ENCODE measurements around the gene TSPEAR. TPM values are rescaled to one million over a fixed set of nuclear protein-coding genes. Genes with fewer than 3 reads are reported as not detected.

TSPEAR gene
- total RNA-seq, 2 experiments from 2014 or later, result not detected

DNA sequence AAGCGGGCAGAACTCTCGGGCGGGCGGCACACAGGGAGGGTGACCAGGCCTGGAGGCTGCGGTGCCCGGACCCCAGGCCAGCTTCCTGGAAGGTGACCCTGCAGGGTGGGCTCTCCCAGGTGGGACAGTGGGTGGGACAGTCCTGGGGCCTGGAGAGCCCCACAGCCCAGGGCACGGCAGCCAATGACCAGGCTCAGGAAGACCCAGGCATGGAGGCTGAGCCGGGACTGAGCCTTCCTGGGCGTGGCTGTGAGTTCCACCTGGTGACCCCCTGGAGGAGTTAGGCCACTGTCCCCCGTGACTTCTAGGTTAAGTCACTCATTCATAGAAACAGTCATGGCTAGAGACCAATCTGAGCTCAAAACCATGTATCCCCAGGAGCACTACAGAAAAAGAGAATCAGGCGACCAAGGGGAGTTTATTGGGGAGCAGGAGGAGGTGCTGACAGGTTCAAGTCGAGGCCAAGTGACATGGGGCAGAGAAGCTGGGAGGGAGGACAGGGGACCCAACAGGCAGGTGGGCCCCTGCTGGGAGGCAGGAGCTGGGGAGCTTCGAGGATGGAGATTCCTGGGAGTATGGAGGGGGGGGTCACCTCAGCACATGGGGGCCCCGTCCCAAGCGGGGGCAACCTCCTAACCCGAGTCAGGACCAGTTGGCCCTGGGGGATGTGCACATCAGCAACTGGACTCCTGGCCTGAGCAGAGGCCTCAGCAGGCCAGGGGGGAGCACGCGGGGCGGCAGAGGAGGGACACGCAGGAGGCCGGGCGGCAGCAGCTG lies 132.1 kb downstream of the TSPEAR start:
- TF ChIP-seq, protein P1, sequence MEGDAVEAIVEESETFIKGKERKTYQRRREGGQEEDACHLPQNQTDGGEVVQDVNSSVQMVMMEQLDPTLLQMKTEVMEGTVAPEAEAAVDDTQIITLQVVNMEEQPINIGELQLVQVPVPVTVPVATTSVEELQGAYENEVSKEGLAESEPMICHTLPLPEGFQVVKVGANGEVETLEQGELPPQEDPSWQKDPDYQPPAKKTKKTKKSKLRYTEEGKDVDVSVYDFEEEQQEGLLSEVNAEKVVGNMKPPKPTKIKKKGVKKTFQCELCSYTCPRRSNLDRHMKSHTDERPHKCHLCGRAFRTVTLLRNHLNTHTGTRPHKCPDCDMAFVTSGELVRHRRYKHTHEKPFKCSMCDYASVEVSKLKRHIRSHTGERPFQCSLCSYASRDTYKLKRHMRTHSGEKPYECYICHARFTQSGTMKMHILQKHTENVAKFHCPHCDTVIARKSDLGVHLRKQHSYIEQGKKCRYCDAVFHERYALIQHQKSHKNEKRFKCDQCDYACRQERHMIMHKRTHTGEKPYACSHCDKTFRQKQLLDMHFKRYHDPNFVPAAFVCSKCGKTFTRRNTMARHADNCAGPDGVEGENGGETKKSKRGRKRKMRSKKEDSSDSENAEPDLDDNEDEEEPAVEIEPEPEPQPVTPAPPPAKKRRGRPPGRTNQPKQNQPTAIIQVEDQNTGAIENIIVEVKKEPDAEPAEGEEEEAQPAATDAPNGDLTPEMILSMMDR (IDR thresholded peaks at IDR 0.05), result no peak
- DNase-seq (no peak), ATAC-seq (no peak)
- H3K27me3 Mint-ChIP-seq, result peaks cover 3% of the 10 kb centered on the region
- peaks cover 6% of the 10 kb centered on the region for H3K4me1 Mint-ChIP-seq (ENCODE audit: low read depth)
- peaks cover 25% of the 10 kb centered on the region for H3K9me3 Mint-ChIP-seq
- H3K27ac Mint-ChIP-seq, result no peak overlapping the region
- peaks cover 9% of the 10 kb centered on the region for H3K36me3 Mint-ChIP-seq (ENCODE audit: low read depth)
- ChIA-PET CTCF (no interaction called here), POLR2A (no interaction called here)
- intact Hi-C loops (cut with micrococcal nuclease), result no loop called here
- H3K4me3 Mint-ChIP-seq, result no peak overlapping the region

DNA sequence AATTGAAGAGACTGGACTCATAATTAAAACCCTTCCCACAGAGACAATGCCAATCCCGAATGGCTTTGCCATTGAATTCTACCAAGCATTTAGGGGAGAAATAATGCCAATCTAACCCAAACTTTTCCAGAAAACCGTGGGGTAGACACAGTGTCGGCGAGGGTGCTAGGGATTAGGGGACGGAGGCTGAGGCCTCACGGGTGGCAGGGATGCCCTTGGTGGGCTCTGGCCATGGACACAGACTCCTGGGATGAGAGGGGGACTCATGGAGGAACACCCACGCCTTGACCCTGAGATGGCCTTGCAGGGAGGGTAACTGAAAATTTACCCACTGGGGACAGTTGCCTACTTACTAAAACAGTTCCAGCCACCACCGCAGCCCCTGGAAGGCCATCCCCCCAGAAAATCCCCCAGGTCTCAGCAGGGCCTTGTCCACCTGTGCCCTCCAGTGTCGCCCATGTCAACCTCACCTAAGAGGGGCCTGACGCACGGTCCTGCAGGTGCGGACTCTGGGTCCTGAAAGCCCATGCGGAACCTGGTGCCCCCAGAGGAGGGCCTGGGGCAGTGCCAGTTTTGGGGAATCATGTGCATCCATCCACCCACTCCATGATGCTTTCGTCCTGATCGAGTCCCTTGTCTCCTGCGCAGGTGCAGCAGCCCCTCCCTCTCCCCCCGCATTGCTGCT lies 132.9 kb downstream of the TSPEAR start:
- Mint-ChIP-seq H3K27ac (no peak overlapping the region), H3K27me3 (peaks cover 3% of the 10 kb centered on the region), H3K4me1 (ENCODE audit: low read depth) (no peaks in the 10 kb centered on the region), H3K9me3 (peaks cover 25% of the 10 kb centered on the region), H3K36me3 (ENCODE audit: low read depth) (peaks cover 9% of the 10 kb centered on the region), H3K4me3 (no peak overlapping the region)
- DNase-seq, result no peak
- ChIA-PET CTCF (interaction anchor here (0.6 kb wide), 1 partner anchor 546 kb away, joined by 3 read pairs; no protein-coding TSS in a partner anchor), POLR2A (no interaction called here)
- TF ChIP-seq, protein P1 (IDR thresholded peaks at IDR 0.05), result no peak
- intact Hi-C loops (cut with micrococcal nuclease), result no loop called here
- no peak for ATAC-seq

DNA sequence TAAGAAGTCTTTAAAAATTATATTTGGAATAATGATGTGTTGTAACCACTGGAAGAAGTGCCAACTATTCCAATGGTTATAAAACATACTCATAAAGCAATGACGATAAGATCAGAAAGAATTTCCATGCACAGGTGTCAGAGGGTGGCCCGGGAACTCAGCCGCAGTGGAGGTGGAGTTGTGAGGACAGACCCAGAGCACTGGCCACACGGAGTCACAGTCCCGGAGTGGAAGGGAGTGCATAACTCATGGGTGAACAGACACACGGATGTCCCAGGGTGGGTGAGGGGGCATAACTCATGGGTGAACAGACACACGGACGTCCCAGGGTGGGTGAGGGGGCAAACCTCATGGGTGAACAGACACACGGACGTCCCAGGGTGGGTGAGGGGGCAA lies 135.3 kb downstream of the TSPEAR start:
- H3K27me3 Mint-ChIP-seq, result peaks cover 3% of the 10 kb centered on the region
- ATAC-seq (no peak), DNase-seq (no peak)
- H3K4me3 Mint-ChIP-seq, result no peak overlapping the region
- intact Hi-C loops (cut with micrococcal nuclease), result no loop called here
- peaks cover 9% of the 10 kb centered on the region for H3K36me3 Mint-ChIP-seq (ENCODE audit: low read depth)
- H3K4me1 Mint-ChIP-seq (ENCODE audit: low read depth), result no peaks in the 10 kb centered on the region
- TF ChIP-seq, protein P1 (IDR thresholded peaks at IDR 0.05), result no peak
- ChIA-PET POLR2A (no interaction called here), CTCF (no interaction called here)
- H3K9me3 Mint-ChIP-seq, result peaks cover 21% of the 10 kb centered on the region
- no peak overlapping the region for H3K27ac Mint-ChIP-seq

DNA sequence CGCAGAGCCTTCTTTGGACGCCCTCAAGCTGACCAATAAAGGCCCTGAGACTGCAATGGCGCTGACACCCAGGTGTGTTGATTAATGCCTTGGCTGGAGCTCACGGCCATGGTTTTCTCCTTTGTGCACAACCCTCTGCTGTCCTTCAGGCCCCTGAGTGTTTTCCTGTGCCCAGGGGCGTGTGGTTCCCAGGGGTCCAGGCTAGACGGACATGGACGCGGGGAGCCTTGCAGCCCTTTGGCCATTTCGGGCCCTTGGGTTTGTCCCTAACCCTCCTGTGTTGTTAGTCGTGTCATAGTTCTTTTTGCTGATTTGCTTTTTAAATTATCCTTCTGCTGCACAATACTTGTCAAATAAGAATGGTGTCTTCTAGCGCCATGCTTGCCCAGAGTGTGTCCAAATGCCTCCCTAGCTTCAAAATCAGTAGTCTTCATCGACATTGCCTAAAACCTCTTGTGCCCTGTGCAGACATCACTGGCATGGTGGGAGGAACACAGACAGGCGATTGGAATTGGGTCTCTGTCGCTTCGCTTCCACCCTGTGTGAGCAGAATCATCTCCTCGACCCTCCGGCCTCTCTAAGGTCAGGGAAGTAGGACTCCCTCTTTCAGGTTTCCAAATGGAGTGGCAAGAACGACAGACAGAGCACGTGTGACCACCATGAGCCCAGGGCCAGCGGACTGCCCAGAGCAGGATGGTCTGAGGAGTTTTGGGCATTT lies 135.9 kb downstream of the TSPEAR start:
- TF ChIP-seq, protein P1 (IDR thresholded peaks at IDR 0.05), result no peak
- intact Hi-C loops (cut with micrococcal nuclease), result no loop called here
- ATAC-seq, result no peak
- POLR2A ChIA-PET, result no interaction called here
- peaks cover 3% of the 10 kb centered on the region for H3K27me3 Mint-ChIP-seq
- no peak overlapping the region for H3K27ac Mint-ChIP-seq
- H3K9me3 Mint-ChIP-seq, result peaks cover 18% of the 10 kb centered on the region
- no peaks in the 10 kb centered on the region for H3K4me1 Mint-ChIP-seq (ENCODE audit: low read depth)
- DNase-seq, result no peak
- peaks cover 9% of the 10 kb centered on the region for H3K36me3 Mint-ChIP-seq (ENCODE audit: low read depth)
- no peak overlapping the region for H3K4me3 Mint-ChIP-seq
- CTCF ChIA-PET, result interaction anchor here (1.1 kb wide), 1 partner anchor 9 kb away, joined by 4 read pairs; no protein-coding TSS in a partner anchor
